Neural cell (in vitro differentiated cells): Measurements from ENCODE around the gene HAUS3. TPM values are rescaled to one million over a fixed set of nuclear protein-coding genes. Genes with fewer than 3 reads are reported as not detected.

Experiments used
- H2AFZ ChIP-seq: fragments of 200-600, 300-800 bp; sonication (generic), shearing (Covaris generic); 2 replicates; pipeline ENCODE4 v1.6.0; 2014; ENCODE audit warnings: low read depth, mild to moderate bottlenecking, antibody characterized with exemption, low read length, moderate library complexity
- H3F3A ChIP-seq: fragments of 200-600 bp; shearing (Covaris generic); 2 replicates; pipeline ENCODE4 v1.6.1; 2016; ENCODE audit warnings: mild to moderate bottlenecking, moderate library complexity, mixed read lengths, antibody characterized with exemption, low read length; ENCODE audit not compliant: insufficient read depth, poor library complexity, severe bottlenecking
- H3K27ac ChIP-seq: fragments of 200-600, 300-800 bp; sonication (generic), shearing (Covaris generic); 2 replicates; pipeline ENCODE4 v1.5.1; 2014; ENCODE audit warnings: mild to moderate bottlenecking, low read length, moderate library complexity
- H3K27me3 ChIP-seq: fragments of 300-800, 200-600 bp; sonication (generic), shearing (Covaris generic); 2 replicates; pipeline ENCODE4 v1.6.0; 2014; ENCODE audit warnings: mild to moderate bottlenecking, low read depth, low read length, moderate library complexity; ENCODE audit not compliant: insufficient read depth
- H3K36me3 ChIP-seq: fragments of 300-800, 200-600 bp; sonication (generic), shearing (Covaris generic); 2 replicates; pipeline ENCODE4 v1.5.1; 2014; ENCODE audit warnings: mild to moderate bottlenecking, antibody characterized with exemption, low read length, moderate library complexity; ENCODE audit not compliant: insufficient read depth
- H3K4me2 ChIP-seq: fragments of 300-800, 200-600 bp; sonication (generic), shearing (Covaris generic); 2 replicates; pipeline ENCODE4 v1.6.0; 2014; ENCODE audit warnings: mild to moderate bottlenecking, low read length
- H3K4me3 ChIP-seq: fragments of 300-800, 200-600 bp; sonication (generic), shearing (Covaris generic); 2 replicates; pipeline ENCODE4 v1.5.1; 2014; ENCODE audit warnings: mild to moderate bottlenecking, low read length, moderate library complexity
- H3K79me2 ChIP-seq: fragments of 200-600 bp; shearing (Covaris generic); replicated peaks from 2 replicates; pipeline ENCODE4 v1.6.0; 2014; ENCODE audit warnings: mild to moderate bottlenecking, low read length, moderate library complexity; ENCODE audit not compliant: insufficient read depth
- H3K9ac ChIP-seq: fragments of 300-800, 200-600 bp; sonication (generic), shearing (Covaris generic); 2 replicates; pipeline ENCODE4 v1.6.1; 2016; ENCODE audit warnings: mild to moderate bottlenecking, low read length, mixed read lengths
- H3K9me2 ChIP-seq: fragments of 200-600 bp; shearing (Covaris generic); 2 replicates; pipeline ENCODE4 v1.6.1; 2016; ENCODE audit warnings: mild to moderate bottlenecking, low read length, mixed read lengths; ENCODE audit not compliant: insufficient read depth
- H3K9me3 ChIP-seq: fragments of 200-600, 300-800 bp; sonication (generic), shearing (Covaris generic); 2 replicates; pipeline ENCODE4 v1.6.1; 2016; ENCODE audit warnings: mild to moderate bottlenecking, mixed run types, low read length, moderate library complexity, mixed read lengths
- H4K20me1 ChIP-seq: fragments of 200-600 bp; shearing (Covaris generic); 2 replicates; pipeline ENCODE4 v1.6.1; 2016; ENCODE audit warnings: mild to moderate bottlenecking, mixed run types; ENCODE audit not compliant: insufficient read depth
- EP300 ChIP-seq: fragments of 450-650 bp; conservative IDR thresholded peaks from 2 replicates; pipeline ENCODE4 v1.6.1; 2014; ENCODE audit warnings: antibody characterized with exemption, mild to moderate bottlenecking, moderate library complexity; ENCODE audit not compliant: poor library complexity, severe bottlenecking
- EZH2 ChIP-seq: fragments of 200-600, 300-800 bp; shearing (Covaris generic), sonication (generic); IDR thresholded peaks from 2 replicates; pipeline ENCODE4 v1.6.1; 2014; ENCODE audit warnings: antibody characterized with exemption, low read length, borderline replicate concordance, mild to moderate bottlenecking; ENCODE audit not compliant: insufficient read depth, poor library complexity, severe bottlenecking
- MXI1 ChIP-seq: fragments of 450-650 bp; conservative IDR thresholded peaks from 2 replicates; pipeline ENCODE4 v1.6.1; 2014; ENCODE audit warnings: antibody characterized with exemption, mild to moderate bottlenecking; ENCODE audit not compliant: poor library complexity, severe bottlenecking
- POLR2AphosphoS5 ChIP-seq: IDR thresholded peaks from 2 replicates; pipeline ENCODE4 v1.6.1; 2012
- RAD21 ChIP-seq: fragments of 450-650 bp; conservative IDR thresholded peaks from 2 replicates; pipeline ENCODE4 v1.6.1; 2014; ENCODE audit warnings: antibody characterized with exemption, mild to moderate bottlenecking, moderate library complexity
- SMC3 ChIP-seq: fragments of 450-650 bp; conservative IDR thresholded peaks from 2 replicates; pipeline ENCODE4 v1.6.1; 2014; ENCODE audit warnings: antibody characterized with exemption, mild to moderate bottlenecking, moderate library complexity; ENCODE audit not compliant: poor library complexity
- TAF1 ChIP-seq: IDR thresholded peaks from 2 replicates; pipeline ENCODE4 v1.6.1; 2012; ENCODE audit warnings: low read depth
- polyA plus RNA-seq: library from polyadenylated mRNA; depleted of rRNA; stranded (reverse); fragments of >200 nt; gene quantifications from 2 replicates; pipeline ENCODE4 v1.2.3, GENCODE V29; 2014
- TF ChIP-seq, protein P1 (sequence below): IDR thresholded peaks from 2 replicates; pipeline ENCODE4 v1.6.1; 2012; ENCODE audit warnings: borderline replicate concordance
- TF ChIP-seq, protein P2 (sequence below): fragments of 450-650 bp; IDR thresholded peaks from 2 replicates; pipeline ENCODE4 v1.5.1; 2014; ENCODE audit warnings: antibody characterized with exemption, mild to moderate bottlenecking, moderate library complexity; ENCODE audit not compliant: poor library complexity, severe bottlenecking

HAUS3 gene
- polyA plus RNA-seq, 1 donor from 2014 or later = 34.2 TPM

GRCh38 chr4:2287594-2287915 is 45.6 kb upstream of the HAUS3 start:
- TF ChIP-seq, protein P1, sequence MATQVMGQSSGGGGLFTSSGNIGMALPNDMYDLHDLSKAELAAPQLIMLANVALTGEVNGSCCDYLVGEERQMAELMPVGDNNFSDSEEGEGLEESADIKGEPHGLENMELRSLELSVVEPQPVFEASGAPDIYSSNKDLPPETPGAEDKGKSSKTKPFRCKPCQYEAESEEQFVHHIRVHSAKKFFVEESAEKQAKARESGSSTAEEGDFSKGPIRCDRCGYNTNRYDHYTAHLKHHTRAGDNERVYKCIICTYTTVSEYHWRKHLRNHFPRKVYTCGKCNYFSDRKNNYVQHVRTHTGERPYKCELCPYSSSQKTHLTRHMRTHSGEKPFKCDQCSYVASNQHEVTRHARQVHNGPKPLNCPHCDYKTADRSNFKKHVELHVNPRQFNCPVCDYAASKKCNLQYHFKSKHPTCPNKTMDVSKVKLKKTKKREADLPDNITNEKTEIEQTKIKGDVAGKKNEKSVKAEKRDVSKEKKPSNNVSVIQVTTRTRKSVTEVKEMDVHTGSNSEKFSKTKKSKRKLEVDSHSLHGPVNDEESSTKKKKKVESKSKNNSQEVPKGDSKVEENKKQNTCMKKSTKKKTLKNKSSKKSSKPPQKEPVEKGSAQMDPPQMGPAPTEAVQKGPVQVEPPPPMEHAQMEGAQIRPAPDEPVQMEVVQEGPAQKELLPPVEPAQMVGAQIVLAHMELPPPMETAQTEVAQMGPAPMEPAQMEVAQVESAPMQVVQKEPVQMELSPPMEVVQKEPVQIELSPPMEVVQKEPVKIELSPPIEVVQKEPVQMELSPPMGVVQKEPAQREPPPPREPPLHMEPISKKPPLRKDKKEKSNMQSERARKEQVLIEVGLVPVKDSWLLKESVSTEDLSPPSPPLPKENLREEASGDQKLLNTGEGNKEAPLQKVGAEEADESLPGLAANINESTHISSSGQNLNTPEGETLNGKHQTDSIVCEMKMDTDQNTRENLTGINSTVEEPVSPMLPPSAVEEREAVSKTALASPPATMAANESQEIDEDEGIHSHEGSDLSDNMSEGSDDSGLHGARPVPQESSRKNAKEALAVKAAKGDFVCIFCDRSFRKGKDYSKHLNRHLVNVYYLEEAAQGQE = no peak
- TF ChIP-seq EP300 = no peak
- TF ChIP-seq RAD21 = no peak
- no peak for TF ChIP-seq MXI1
- TF ChIP-seq POLR2AphosphoS5 = no peak
- no peak for TF ChIP-seq SMC3
- TF ChIP-seq EZH2 = no peak
- H3K27me3 ChIP-seq = no peaks in the 10 kb centered on the region
- no peaks in the 10 kb centered on the region for H3K36me3 ChIP-seq
- no peaks in the 10 kb centered on the region for H3K79me2 ChIP-seq
- H3K9me2 ChIP-seq = no peaks in the 10 kb centered on the region
- no peak overlapping the region for H3K9ac ChIP-seq
- no peaks in the 10 kb centered on the region for H3F3A ChIP-seq
- no peaks in the 10 kb centered on the region for H4K20me1 ChIP-seq
- H3K27ac ChIP-seq = no peak overlapping the region
- H3K4me2 ChIP-seq = no peak overlapping the region
- H2AFZ ChIP-seq = no peak overlapping the region
- no peak overlapping the region for H3K4me3 ChIP-seq
- H3K9me3 ChIP-seq = no peaks in the 10 kb centered on the region

GRCh38 chr4:2286904-2287593 is 45.1 kb upstream of the HAUS3 start:
- Histone ChIP-seq H3K9me2 (no peaks in the 10 kb centered on the region), H2AFZ (no peak overlapping the region), H3K27me3 (no peaks in the 10 kb centered on the region), H3K9me3 (no peaks in the 10 kb centered on the region), H3K4me3 (no peak overlapping the region), H3K36me3 (no peaks in the 10 kb centered on the region), H3K9ac (no peak overlapping the region), H3K27ac (no peak overlapping the region), H4K20me1 (no peaks in the 10 kb centered on the region), H3F3A (no peaks in the 10 kb centered on the region), H3K4me2 (no peak overlapping the region), H3K79me2 (no peaks in the 10 kb centered on the region)
- TF ChIP-seq, protein P2, sequence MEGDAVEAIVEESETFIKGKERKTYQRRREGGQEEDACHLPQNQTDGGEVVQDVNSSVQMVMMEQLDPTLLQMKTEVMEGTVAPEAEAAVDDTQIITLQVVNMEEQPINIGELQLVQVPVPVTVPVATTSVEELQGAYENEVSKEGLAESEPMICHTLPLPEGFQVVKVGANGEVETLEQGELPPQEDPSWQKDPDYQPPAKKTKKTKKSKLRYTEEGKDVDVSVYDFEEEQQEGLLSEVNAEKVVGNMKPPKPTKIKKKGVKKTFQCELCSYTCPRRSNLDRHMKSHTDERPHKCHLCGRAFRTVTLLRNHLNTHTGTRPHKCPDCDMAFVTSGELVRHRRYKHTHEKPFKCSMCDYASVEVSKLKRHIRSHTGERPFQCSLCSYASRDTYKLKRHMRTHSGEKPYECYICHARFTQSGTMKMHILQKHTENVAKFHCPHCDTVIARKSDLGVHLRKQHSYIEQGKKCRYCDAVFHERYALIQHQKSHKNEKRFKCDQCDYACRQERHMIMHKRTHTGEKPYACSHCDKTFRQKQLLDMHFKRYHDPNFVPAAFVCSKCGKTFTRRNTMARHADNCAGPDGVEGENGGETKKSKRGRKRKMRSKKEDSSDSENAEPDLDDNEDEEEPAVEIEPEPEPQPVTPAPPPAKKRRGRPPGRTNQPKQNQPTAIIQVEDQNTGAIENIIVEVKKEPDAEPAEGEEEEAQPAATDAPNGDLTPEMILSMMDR = no peak
- TF ChIP-seq MXI1 (no peak), SMC3 (no peak), EZH2 (no peak), RAD21 (no peak), TAF1 (no peak), EP300 (no peak), POLR2AphosphoS5 (no peak)
- TF ChIP-seq, protein P1 = no peak
